Subcutaneous abdominal adipose tissue (tissue), 5 donors: ENCODE results near the gene SZT2.
A peak's percentile ranks its signal among the peaks of the same experiment; 100 is the strongest.
"Not testable (repeated sequence)": the region's sequence is repeated elsewhere in the genome, so short reads cannot be mapped to it uniquely, and the experiment has no call there.

Experiments used
- H3K27ac ChIP-seq: one replicate; pipeline ENCODE4 v1.7.0; 2013; ENCODE audit warnings: low read depth, mild to moderate bottlenecking, inconsistent platforms, low read length, moderate library complexity
- H3K27me3 ChIP-seq, 5 donors: one replicate each; pipeline ENCODE4 v1.7.0; 2013; ENCODE audit warnings: low read length in 5 of 5, inconsistent platforms in 1 of 5; ENCODE audit not compliant: control insufficient read depth in 5 of 5, insufficient read depth in 4 of 5
- H3K36me3 ChIP-seq, 5 donors: one replicate each; pipeline ENCODE4 v1.7.0; 2013; ENCODE audit warnings: low read length in 5 of 5; ENCODE audit not compliant: control insufficient read depth in 5 of 5, insufficient read depth in 5 of 5
- H3K4me1 ChIP-seq, 5 donors: one replicate each; pipeline ENCODE4 v1.7.0; 2013; ENCODE audit warnings: low read length in 5 of 5, mild to moderate bottlenecking in 3 of 5, moderate library complexity in 1 of 5; ENCODE audit not compliant: control insufficient read depth in 5 of 5, insufficient read depth in 5 of 5
- H3K4me3 ChIP-seq, 5 donors: one replicate each; pipeline ENCODE4 v1.7.0; 2013; ENCODE audit warnings: low read length in 5 of 5, low read depth in 1 of 5
- H3K9ac ChIP-seq, 5 donors: one replicate each; pipeline ENCODE4 v1.7.0; 2013; ENCODE audit warnings: low read length in 5 of 5, mild to moderate bottlenecking in 4 of 5, moderate library complexity in 3 of 5
- H3K9me3 ChIP-seq, 5 donors: one replicate each; pipeline ENCODE4 v1.7.0; 2013; ENCODE audit warnings: low read length in 5 of 5; ENCODE audit not compliant: control insufficient read depth in 5 of 5
- donor health status: healthy.
- donor health status: healthy.
- donor health status: healthy.
- donor health status: healthy.
- donor health status: healthy.

The SZT2 gene

DNA sequence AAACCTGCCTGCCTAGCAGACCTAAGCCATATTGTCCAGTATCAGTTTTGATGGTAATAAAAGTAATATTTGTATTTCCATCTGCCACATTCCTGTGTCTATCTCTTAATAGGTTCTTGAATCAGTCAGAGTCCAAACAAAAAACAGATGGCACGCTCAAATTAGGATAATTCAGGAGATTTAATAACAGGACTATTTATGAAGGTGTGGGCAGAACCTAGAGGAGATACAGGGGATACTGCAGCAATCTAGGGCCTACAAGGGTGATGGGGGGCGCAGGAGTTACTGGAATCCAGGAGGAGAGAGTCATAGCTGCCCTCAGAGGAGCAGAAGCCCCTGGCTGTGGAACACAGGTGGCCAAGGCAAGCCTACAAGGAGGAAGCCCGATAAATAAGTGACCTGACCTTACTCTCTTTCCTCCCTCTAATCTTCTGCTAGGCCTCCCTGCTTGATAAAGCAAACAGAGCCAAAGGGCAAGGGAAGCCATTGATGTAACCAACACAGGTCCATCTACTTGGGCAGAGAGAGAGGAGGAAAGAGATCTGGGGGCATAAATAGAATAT, 75.9 kb downstream of the SZT2 start:
- Histone ChIP-seq H3K36me3 (no peaks in the 10 kb centered on the region), H3K27ac (no peak overlapping the region), H3K4me3 (no peak overlapping the region), H3K4me1 (peaks cover 0 to 27% (median 9%) of the 10 kb centered on the region in 5 donors), H3K9ac (no peak overlapping the region), H3K9me3 (peaks cover 0 to 8% (median 0%) of the 10 kb centered on the region in 5 donors), H3K27me3 (no peaks in the 10 kb centered on the region)

DNA sequence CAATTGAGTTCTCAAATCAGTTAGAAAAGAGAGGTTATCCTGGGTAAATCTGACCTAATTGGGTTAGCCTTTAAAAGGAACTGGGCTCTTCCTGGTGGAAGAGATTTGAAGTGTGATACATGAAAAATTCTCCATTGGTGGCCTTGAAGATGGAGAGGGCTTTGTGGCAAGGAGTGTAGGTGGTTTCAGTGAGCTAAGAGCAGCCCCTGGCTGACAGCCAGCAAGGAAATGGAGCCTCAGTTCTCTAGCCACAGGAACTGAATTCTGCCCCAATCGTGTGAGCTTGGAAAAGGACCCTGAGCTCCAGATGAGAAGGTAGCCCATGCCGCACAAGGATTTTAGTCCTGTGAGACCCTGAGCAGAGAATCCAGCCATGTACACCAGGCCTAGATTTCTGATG, 76.7 kb downstream of the SZT2 start:
- H3K9me3 ChIP-seq: peaks cover 0 to 3% (median 0%) of the 10 kb centered on the region in 5 donors
- H3K4me1 ChIP-seq: peaks cover 0 to 27% (median 9%) of the 10 kb centered on the region in 5 donors
- no peaks in the 10 kb centered on the region for H3K27me3 ChIP-seq
- no peak overlapping the region for H3K27ac ChIP-seq
- H3K4me3 ChIP-seq: no peak overlapping the region
- H3K9ac ChIP-seq: no peak overlapping the region
- H3K36me3 ChIP-seq: no peaks in the 10 kb centered on the region

DNA sequence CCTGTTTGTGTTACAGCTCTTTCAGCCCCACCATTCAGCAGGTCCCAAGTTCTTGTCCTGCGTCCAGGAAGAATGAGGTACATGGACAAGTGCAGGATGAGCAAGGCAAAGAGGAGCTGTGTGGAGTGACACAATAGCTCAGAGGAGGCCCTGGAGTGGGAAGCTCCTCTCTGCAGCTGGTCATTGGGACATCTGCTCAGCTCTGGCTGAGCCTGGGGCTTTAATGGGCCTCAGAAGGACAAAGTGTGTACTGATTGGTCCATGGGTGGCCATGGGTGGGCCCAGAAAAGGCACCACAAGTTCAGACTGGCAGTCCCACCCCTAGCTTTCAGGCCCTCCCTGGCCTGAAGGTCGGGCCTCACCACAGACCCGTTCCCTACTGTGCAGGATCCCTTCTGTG, 78.7 kb downstream of the SZT2 start:
- no peaks in the 10 kb centered on the region for H3K36me3 ChIP-seq
- H3K9me3 ChIP-seq: no peaks in the 10 kb centered on the region
- peaks cover 0 to 32% (median 15%) of the 10 kb centered on the region in 5 donors for H3K4me1 ChIP-seq
- no peak overlapping the region for H3K4me3 ChIP-seq
- no peak overlapping the region for H3K9ac ChIP-seq
- no peaks in the 10 kb centered on the region for H3K27me3 ChIP-seq
- no peak overlapping the region for H3K27ac ChIP-seq

DNA sequence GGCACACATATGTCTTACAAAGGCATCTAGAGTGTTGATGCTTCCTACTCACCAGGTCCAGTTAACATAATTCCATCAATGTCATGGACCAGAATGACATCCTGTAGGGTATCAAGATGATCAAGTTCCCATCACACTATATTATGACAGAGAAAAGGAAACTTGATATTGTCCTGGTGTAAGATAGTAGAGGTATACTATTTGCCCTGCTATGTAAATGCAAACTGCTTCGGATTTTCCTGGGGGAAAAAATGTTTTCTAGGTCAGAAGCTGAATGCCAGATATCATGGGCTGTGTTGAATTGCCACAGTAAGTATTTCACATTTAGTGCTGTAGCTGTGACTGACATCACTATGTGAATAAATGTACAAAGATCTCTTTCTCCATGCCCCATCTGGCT, 80.2 kb downstream of the SZT2 start:
- Histone ChIP-seq H3K27ac (peak overlapping the region; percentile 37), H3K27me3 (no peaks in the 10 kb centered on the region), H3K9ac (no peak overlapping the region), H3K36me3 (no peaks in the 10 kb centered on the region), H3K9me3 (no peaks in the 10 kb centered on the region), H3K4me1 (peaks cover 0 to 34% (median 15%) of the 10 kb centered on the region in 5 donors), H3K4me3 (no peak overlapping the region)

DNA sequence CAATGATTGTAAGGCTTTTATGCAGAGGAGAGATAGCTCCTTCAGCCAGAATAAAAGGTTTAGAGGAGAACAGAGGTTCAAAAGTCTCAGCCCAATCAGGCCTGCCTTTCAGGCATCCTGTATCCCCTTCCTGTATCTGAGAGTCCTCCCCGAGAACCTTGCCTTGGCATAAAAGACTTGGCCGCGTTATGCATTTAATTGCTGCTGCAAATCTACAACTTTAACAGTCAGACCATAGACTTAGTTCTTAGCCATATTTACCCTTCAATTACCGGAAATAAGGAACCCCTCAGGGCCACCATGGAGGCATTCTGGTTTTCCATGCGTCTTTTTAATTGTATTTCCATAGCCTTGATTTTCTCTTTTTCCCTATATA, 82.4 kb downstream of the SZT2 start:
- H3K4me1 ChIP-seq: peaks cover 0 to 34% (median 15%) of the 10 kb centered on the region in 5 donors
- no peak overlapping the region for H3K9ac ChIP-seq
- no peak overlapping the region for H3K4me3 ChIP-seq
- H3K36me3 ChIP-seq: no peaks in the 10 kb centered on the region
- no peak overlapping the region for H3K27ac ChIP-seq
- H3K27me3 ChIP-seq: no peaks in the 10 kb centered on the region
- no peaks in the 10 kb centered on the region for H3K9me3 ChIP-seq

DNA sequence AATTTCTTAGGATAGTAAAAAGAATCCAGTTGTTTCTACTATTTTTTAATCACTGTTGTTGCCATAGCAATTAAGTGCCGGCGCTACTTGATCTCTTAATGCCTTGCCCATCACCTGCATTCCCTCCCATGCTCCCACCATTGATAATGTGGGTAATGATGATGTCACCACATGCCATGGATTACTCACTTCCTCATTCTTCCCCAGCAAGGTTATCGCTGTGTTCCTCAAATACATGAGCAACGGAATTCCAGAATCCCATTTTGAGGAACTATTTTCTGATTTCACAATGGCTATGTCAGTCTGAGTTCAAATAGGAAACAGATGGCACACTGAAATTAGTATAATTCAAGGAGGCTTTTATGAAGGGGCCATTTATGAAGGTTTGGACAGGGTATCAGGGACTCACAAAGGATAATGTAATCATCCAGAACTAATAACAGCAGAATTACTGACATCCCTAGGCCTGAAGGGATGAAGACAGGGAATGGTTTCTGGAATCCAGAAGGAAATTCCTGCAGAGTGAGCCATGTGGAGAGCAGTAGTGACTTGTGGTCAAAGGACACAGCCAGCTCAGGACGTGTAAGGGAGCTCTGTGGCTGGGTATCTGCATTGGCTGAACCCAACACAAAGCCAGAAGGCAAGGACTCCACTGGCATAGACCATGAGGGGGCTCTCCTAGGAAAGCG, 82.9 kb downstream of the SZT2 start:
- not testable (repeated sequence) for H3K27me3 ChIP-seq, H3K36me3 ChIP-seq, H3K4me3 ChIP-seq, H3K9me3 ChIP-seq, H3K9ac ChIP-seq, H3K27ac ChIP-seq
- peaks cover 0 to 31% (median 15%) of the 10 kb centered on the region in 5 donors for H3K4me1 ChIP-seq

DNA sequence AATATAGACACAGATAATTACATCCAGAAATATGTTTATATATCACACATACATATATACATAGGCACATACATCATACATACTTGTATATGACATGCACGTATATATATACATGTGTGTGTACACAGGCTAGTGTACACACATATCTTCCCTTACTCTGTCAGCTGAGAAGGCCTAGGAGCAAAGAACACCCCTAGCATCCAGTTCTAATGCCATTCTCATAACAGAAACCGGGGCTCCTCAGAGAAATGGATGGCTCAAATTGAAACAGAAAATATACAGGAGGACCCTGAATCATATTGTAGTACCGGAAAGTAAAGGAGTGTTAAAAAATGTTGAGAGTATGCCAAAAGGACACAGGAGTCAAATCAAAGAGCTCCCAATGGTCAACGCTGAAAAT, 83.8 kb downstream of the SZT2 start:
- Histone ChIP-seq H3K4me3 (no peak overlapping the region), H3K9me3 (no peaks in the 10 kb centered on the region), H3K4me1 (peaks cover 0 to 24% (median 10%) of the 10 kb centered on the region in 5 donors), H3K27me3 (no peaks in the 10 kb centered on the region), H3K36me3 (no peaks in the 10 kb centered on the region), H3K9ac (no peak overlapping the region), H3K27ac (no peak overlapping the region)

DNA sequence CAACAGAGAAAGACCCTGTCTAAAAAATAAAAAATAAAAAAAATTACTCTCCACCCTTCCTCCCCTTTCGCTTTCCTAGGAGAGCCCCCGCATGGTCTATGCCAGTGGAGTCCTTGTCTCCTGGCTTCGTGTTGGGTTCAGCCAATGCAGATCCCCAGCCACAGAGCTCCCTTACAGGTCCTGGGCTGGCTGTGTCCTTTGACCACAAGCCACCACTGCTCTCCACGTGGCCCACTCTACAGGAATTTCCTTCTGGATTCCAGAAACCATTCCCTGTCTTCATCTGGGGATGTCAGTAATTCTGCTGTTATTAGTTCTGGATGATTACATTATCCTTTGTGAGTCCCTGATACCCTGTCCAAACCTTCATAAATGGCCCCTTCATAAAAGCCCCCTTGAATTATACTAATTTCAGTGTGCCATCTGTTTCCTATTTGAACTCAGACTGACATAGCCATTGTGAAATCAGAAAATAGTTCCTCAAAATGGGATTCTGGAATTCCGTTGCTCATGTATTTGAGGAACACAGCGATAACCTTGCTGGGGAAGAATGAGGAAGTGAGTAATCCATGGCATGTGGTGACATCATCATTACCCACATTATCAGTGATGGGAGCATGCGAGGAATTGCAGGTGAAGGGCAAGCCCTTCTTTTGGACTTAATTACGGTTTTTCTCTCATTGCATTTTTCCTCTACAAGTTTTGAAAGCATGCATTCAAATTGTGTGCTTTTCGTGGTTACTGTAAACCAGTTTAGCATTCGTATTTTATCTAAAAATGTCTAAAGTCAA, 86.1 kb downstream of the SZT2 start:
- not testable (repeated sequence) for H3K9ac ChIP-seq, H3K27ac ChIP-seq, H3K4me3 ChIP-seq, H3K36me3 ChIP-seq, H3K9me3 ChIP-seq, H3K27me3 ChIP-seq
- peaks cover 0 to 11% (median 7%) of the 10 kb centered on the region in 5 donors for H3K4me1 ChIP-seq

DNA sequence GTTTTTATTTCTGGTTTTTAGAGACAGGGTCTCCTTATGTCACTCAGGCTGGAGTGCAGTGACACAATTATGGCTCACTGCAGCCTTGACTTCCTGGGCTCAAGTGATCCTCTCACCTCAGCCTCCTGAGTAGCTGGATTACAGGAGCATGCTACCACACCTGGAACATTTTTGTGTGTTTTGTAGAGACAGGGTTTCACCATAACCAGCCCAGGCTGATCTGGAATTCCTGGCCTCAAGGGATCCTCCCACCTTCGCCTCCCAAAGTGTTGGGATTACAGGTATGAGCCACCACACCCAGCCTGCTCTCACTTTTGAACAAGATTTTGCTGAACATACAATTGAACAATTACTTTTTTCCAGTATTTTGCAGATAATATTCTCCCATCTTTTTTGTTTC, 88.0 kb downstream of the SZT2 start:
- Histone ChIP-seq H3K4me3 (no peak overlapping the region), H3K4me1 (peaks cover 0 to 7% (median 7%) of the 10 kb centered on the region in 5 donors), H3K9me3 (no peaks in the 10 kb centered on the region), H3K27me3 (no peaks in the 10 kb centered on the region), H3K27ac (no peak overlapping the region), H3K36me3 (no peaks in the 10 kb centered on the region), H3K9ac (no peak overlapping the region)

DNA sequence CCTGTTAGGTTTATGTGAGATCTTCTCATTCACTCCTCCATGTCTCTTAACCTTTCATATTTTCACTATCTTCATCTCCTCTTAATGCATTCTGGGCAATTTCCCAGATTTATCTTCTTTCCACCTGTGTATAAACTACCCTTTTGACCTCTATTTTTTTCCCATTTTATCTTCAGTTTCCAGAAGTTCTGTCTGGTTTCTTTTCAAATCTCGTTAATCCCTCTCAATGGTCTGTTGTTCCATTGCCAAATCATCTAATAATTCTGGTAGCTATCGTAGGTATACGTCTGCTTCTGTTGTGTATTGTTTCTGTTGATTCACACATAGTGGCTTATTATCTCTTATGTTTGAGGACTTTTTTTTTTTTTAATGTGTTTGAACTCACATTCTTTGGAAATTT, 89.7 kb downstream of the SZT2 start:
- Histone ChIP-seq H3K9ac (no peak overlapping the region), H3K27ac (no peak overlapping the region), H3K27me3 (no peaks in the 10 kb centered on the region), H3K4me1 (peaks cover 0 to 2% (median 0%) of the 10 kb centered on the region in 5 donors), H3K4me3 (no peak overlapping the region), H3K9me3 (no peaks in the 10 kb centered on the region), H3K36me3 (no peaks in the 10 kb centered on the region)
